Panc1 (cell line): Measurements from ENCODE around the gene ERCC1. TPM values are rescaled to one million over a fixed set of nuclear protein-coding genes. Genes with fewer than 3 reads are reported as not detected.
A peak's percentile ranks its signal among the peaks of the same experiment; 100 is the strongest.

Experiments used
- ATAC-seq: fragments of 200-7000 bp; cut with Tn5 transposase; 2 replicates; pipeline ENCODE4 v1.9.1; 2020; ENCODE audit warnings: mild to moderate bottlenecking, moderate library complexity
- BruUV-seq: library from RNA; stranded (reverse); fragments of 400-500 nt; replicated peaks from 2 replicates; lab custom pipeline; 2021; lab: Mats Ljungman, UMichigan
- CTCF ChIA-PET: fragments of 300-600 bp; sonication (Branson Sonifier 250); formaldehyde crosslinking; loops from one replicate; lab custom pipeline; 2022; ENCODE audit warnings: antibody characterized with exemption; lab: Charles Lee
- POLR2A ChIA-PET: fragments of 300-600 bp; sonication (Branson Sonifier 250); formaldehyde crosslinking; loops from one replicate; lab custom pipeline; 2022; ENCODE audit warnings: antibody characterized with exemption; lab: Charles Lee
- DNase-seq: peaks from one replicate; pipeline ENCODE4 v3.0.0-alpha.2; 2010; ENCODE audit warnings: low read depth, low spot score
- H3K27ac ChIP-seq: 2 replicates; pipeline ENCODE4 v1.5.1; 2011; ENCODE audit warnings: mild to moderate bottlenecking, low read length, inconsistent platforms
- H3K27me3 ChIP-seq: fragments of 200-500 bp; sonication (Bioruptor generic); 2 replicates; pipeline ENCODE4 v1.6.0; 2014; ENCODE audit warnings: low read length, inconsistent platforms; ENCODE audit not compliant: control insufficient read depth, insufficient read depth
- H3K36me3 ChIP-seq: fragments of 200-500 bp; sonication (Bioruptor generic); 2 replicates; pipeline ENCODE4 v1.5.1; 2014; ENCODE audit warnings: inconsistent platforms, mild to moderate bottlenecking, low read length, moderate library complexity; ENCODE audit not compliant: control insufficient read depth, insufficient read depth
- H3K4me1 ChIP-seq: 2 replicates; pipeline ENCODE4 v1.5.1; 2011; ENCODE audit warnings: inconsistent platforms, mild to moderate bottlenecking, low read length, moderate library complexity; ENCODE audit not compliant: control insufficient read depth, insufficient read depth
- H3K4me3 ChIP-seq, 2 experiments: 2 replicates each; pipeline ENCODE4 v1.5.1; 2011 to 2012; ENCODE audit warnings: low read depth in 2 of 2, low read length in 2 of 2, mild to moderate bottlenecking in 2 of 2, inconsistent platforms in 1 of 2, moderate library complexity in 1 of 2
- H3K9me3 ChIP-seq: fragments of 200-500 bp; sonication (Bioruptor generic); 2 replicates; pipeline ENCODE4 v1.5.1; 2014; ENCODE audit warnings: low read depth, mild to moderate bottlenecking, inconsistent platforms, low read length, moderate library complexity; ENCODE audit not compliant: control insufficient read depth, insufficient read depth
- POLR2AphosphoS5 ChIP-seq: IDR thresholded peaks from 2 replicates; pipeline ENCODE4 v1.6.1; 2012; ENCODE audit warnings: mild to moderate bottlenecking, low read depth, low read length, moderate library complexity
- REST ChIP-seq, 2 experiments: IDR thresholded peaks; 2 replicates each; pipeline ENCODE4 v1.6.1; 2011 to 2012; ENCODE audit warnings: low read depth in 2 of 2, control low read depth in 1 of 2, low read length in 1 of 2, mild to moderate bottlenecking in 1 of 2, moderate library complexity in 1 of 2; ENCODE audit not compliant: insufficient read depth in 1 of 2
- SIN3A ChIP-seq: IDR thresholded peaks from 2 replicates; pipeline ENCODE4 v1.6.1; 2012; ENCODE audit warnings: low read depth, mild to moderate bottlenecking, low read length, moderate library complexity, borderline replicate concordance; ENCODE audit not compliant: insufficient read depth
- TCF7L2 ChIP-seq: IDR thresholded peaks from 2 replicates; pipeline ENCODE4 v1.6.1; 2011; ENCODE audit warnings: mild to moderate bottlenecking, low read depth, low read length, inconsistent platforms
- in situ Hi-C: cut with HindIII; loops from 2 replicates; pipeline ENCODE4 v1.10.0; 2016; ENCODE audit warnings: low sequenced_read_pairs, low pct_unique_long_range_greater_than_20kb
- intact Hi-C: fragments of 100-400 bp; cut with micrococcal nuclease; formaldehyde crosslinking; loops from one replicate; pipeline ENCODE4 v1.10.0; 2022; ENCODE audit not compliant: unreplicated experiment
- total RNA-seq: library from RNA; stranded (reverse); gene quantifications from one replicate; pipeline ENCODE4 v1.2.1, GENCODE V29; 2021; ENCODE audit not compliant: unreplicated experiment
- TF ChIP-seq, protein P1 (sequence below): fragments of 450-650 bp; IDR thresholded peaks from 2 replicates; pipeline ENCODE4 v1.5.1; 2017; ENCODE audit warnings: mild to moderate bottlenecking

Gene ERCC1
- total RNA-seq, 1 experiment from 2014 or later, result 80.3 TPM

DNA sequence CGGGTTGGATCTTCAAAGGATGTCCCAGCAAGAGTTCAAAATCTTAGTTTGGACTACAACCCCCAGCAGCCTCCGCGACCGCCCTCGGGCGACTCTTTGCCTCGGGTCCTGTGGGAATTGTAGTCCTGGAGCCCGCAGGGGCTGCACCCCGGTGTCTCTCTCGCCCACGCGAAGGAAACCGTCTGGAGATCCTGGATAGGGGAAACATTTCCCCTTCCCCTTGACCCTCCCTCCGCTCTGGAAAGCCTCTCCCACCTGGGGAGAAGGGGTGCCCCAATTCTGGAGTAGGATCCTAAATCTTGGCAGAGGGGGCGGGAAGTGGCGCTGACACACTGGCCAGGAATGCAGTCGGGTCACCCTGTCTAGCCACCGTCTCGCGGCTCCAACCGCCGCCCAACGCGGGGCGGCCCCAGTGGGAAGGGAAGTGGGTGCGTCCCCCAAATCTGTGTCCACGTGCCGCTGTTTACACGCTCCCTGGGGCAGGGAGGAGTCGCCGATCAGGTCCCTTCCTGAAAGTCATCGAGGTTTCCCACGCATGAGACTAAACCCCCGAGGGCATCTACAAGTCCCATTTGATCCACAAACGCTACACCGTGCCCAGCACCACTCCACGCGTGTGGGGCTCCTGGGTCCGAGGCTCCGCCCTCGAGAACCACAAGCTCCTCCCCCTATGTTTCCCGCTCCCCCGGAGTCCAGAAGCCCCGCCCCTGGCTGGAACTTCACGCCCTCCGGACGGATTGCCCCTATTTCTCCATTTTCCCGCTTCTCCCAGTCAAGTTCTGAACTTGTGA lies 18.1 kb downstream of the ERCC1 start:
- Histone ChIP-seq H3K27ac (peak overlapping the region; percentile 90), H3K4me1 (peaks cover 14% of the 10 kb centered on the region), H3K9me3 (no peaks in the 10 kb centered on the region), H3K4me3 (peak overlapping the region; percentile 94 to 96), H3K27me3 (no peaks in the 10 kb centered on the region), H3K36me3 (peaks cover 4% of the 10 kb centered on the region; the same call in 1 of the 2 replicates)
- in situ Hi-C loops (no loop called here), intact Hi-C loops (no loop called here)
- DNase-seq (peak; percentile 77), ATAC-seq (peak; percentile 76)
- BruUV-seq, result no TSS peak
- POLR2A ChIA-PET, result no interaction called here
- CTCF ChIA-PET, result no interaction called here
- TF ChIP-seq TCF7L2 (peak; percentile 59), POLR2AphosphoS5 (no peak)

DNA sequence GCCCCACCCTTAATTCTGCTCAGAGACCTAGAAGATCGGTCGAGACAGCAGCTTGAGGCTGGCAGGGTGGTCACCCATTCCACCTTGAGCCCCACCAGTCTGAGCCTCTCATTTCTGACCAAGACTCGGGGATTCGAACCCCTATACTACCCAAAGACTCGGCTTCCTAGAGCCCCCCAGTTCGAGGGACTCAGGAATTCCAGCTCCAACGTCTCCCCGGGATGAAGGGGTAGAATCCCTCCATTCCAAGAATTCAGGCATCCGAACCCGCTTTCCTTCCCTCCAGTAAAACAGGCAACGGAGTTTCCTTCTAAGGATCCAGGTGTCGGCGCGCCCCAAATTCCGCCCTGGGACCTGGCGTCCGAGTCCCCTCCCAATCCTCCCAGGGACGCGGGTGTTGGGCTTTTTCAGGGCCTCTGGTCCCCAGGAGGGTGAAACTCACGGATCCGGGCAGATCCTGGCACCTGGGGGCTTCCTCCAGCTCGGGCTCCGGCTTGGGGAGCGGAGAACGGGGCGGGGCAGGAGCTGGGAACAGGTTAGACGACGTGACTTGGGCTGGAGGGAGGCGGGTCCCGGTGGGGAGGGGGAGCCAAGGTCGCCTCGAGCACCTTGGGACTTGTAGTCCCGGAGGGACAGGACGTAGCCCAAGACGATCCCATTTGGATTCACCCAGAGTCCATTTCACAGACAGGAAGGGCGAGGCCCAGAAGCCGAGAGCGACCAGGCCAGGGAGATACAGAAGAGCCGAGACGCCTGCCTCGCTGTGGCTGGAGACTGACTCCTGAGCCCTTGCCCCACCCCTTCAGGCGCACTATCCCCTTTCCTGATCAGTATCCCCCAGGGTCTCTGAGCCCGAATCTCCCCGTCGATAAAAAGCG lies 18.9 kb downstream of the ERCC1 start, which contains the start of gene PPP1R13L:
Gene PPP1R13L (minus strand): TSS at position 513 of the 878 bp plus-strand sequence. CDS start 6,751 bp downstream, outside the sequence.
- ATAC-seq (peak; percentile 77), DNase-seq (peak; percentile 69)
- intact Hi-C loops (no loop called here), in situ Hi-C loops (no loop called here)
- Histone ChIP-seq H3K36me3 (peaks cover 4% of the 10 kb centered on the region; the same call in 1 of the 2 replicates), H3K27ac (peak within 1 kb of the TSS; percentile 90), H3K9me3 (no peaks in the 10 kb centered on the region), H3K4me3 (peak within 1 kb of the TSS; percentile 94 to 96), H3K27me3 (no peaks in the 10 kb centered on the region), H3K4me1 (peaks cover 14% of the 10 kb centered on the region)
- ChIA-PET POLR2A (interaction anchor here (1.0 to 1.2 kb wide), 2 partner anchors 37 to 62 kb away, joined by 4 to 5 read pairs; no protein-coding TSS in a partner anchor), CTCF (no interaction called here)
- TF ChIP-seq, protein P1, sequence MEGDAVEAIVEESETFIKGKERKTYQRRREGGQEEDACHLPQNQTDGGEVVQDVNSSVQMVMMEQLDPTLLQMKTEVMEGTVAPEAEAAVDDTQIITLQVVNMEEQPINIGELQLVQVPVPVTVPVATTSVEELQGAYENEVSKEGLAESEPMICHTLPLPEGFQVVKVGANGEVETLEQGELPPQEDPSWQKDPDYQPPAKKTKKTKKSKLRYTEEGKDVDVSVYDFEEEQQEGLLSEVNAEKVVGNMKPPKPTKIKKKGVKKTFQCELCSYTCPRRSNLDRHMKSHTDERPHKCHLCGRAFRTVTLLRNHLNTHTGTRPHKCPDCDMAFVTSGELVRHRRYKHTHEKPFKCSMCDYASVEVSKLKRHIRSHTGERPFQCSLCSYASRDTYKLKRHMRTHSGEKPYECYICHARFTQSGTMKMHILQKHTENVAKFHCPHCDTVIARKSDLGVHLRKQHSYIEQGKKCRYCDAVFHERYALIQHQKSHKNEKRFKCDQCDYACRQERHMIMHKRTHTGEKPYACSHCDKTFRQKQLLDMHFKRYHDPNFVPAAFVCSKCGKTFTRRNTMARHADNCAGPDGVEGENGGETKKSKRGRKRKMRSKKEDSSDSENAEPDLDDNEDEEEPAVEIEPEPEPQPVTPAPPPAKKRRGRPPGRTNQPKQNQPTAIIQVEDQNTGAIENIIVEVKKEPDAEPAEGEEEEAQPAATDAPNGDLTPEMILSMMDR, result no peak
- no peak for TF ChIP-seq POLR2AphosphoS5
- 0 out of 2 replicates have a peak, but pooled peaks have one; percentile 26 for TF ChIP-seq SIN3A
- TF ChIP-seq TCF7L2, result peak; percentile 81; the same call in 1 of the 2 replicates
- no peak for TF ChIP-seq REST (IDR thresholded peaks at IDR 0.05; ENCODE audit: insufficient read depth in 1 of 2, low read depth in 2 of 2, low read length in 1 of 2)
- BruUV-seq, result no TSS peak
